ENCODE results near the gene ARHGEF26.

Gene ARHGEF26

DNA sequence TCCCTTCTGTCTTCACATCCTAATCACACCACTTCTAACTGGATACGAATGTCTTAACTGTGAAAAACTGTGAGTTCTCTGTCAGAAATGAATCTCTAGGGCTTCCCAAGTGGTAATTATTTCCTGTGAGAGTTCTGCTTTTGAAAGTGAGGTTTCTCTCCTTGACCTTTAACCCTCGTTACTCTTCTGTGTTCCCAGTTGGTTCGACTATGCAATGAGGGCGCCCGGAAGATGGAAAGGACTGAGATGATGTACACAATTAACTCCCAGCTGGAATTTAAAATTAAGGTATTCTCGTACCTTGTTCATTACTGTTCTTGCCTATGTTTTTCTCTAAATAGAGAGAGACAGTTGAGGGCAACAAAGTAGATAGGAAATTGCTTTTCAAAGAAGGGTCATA, 96.5 kb downstream of the ARHGEF26 start:
- Histone ChIP-seq H3K4me3 (no peak overlapping the region), H3K27ac (no peak overlapping the region)
- TF ChIP-seq, protein P1, sequence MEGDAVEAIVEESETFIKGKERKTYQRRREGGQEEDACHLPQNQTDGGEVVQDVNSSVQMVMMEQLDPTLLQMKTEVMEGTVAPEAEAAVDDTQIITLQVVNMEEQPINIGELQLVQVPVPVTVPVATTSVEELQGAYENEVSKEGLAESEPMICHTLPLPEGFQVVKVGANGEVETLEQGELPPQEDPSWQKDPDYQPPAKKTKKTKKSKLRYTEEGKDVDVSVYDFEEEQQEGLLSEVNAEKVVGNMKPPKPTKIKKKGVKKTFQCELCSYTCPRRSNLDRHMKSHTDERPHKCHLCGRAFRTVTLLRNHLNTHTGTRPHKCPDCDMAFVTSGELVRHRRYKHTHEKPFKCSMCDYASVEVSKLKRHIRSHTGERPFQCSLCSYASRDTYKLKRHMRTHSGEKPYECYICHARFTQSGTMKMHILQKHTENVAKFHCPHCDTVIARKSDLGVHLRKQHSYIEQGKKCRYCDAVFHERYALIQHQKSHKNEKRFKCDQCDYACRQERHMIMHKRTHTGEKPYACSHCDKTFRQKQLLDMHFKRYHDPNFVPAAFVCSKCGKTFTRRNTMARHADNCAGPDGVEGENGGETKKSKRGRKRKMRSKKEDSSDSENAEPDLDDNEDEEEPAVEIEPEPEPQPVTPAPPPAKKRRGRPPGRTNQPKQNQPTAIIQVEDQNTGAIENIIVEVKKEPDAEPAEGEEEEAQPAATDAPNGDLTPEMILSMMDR (IDR thresholded peaks at IDR 0.05), result no peak
- no peak for DNase-seq (ENCODE audit: low spot score)

DNA sequence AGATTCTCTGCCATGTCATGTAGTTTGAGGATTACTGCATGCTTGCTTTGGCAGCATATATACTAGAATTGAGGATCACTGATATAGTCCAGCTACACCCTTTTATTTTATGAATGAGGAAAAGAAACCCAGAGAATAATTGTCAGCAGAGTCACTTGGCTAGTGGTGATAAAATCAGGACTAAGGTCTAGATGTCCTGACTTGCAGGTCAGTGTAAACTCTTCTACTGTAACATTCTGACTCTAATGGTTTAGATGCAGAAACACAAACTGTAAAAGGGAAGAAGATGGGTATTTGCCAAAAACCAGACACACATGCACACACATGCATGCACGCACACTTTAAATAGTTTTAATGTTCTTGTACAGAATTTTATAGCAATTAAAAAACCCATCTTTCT, 97.5 kb downstream of the ARHGEF26 start:
- TF ChIP-seq, protein P1 (IDR thresholded peaks at IDR 0.05), result no peak
- no peak overlapping the region for H3K4me3 ChIP-seq
- no peak overlapping the region for H3K27ac ChIP-seq
- DNase-seq (ENCODE audit: low spot score), result no peak

DNA sequence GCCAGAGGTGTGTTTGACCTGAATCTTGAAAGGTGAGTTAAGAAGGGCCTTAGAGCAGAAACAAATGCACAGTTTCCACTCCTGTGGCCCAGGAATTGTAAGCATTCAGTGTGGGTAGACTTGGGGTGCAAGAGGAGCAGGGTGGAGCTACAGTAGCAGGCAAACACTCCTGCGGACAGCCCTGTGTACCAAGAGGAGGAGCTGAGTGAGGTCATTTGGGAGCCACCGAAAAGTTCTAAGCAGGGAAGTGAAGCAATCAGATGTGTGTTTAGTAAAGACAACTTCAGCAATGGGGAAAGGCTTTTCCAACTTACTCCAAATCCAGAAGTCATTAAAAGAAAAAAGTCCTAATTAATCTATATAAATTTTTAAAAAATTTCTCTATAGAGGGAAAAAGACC, 99.3 kb downstream of the ARHGEF26 start:
- DNase-seq (ENCODE audit: low spot score), result no peak
- TF ChIP-seq, protein P1 (IDR thresholded peaks at IDR 0.05), result no peak
- no peak overlapping the region for H3K4me3 ChIP-seq
- H3K27ac ChIP-seq, result no peak overlapping the region

DNA sequence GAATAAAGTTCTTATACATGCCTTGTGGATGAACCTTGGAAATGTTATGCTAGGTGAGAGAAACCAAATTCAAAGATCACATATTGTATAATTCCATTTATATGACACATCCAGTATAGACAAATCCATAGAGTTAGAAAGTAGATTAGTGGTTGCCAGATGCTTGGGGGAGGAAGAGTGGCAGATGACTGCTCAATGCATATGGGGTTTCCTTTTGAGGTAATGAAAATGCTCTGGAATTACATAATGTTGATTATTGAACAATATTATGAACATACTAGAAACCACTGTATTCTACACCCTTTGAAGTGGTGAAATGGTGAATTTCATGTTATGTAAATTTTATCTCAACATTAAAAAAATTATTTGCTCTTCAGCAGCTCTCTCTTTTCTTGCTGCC, 102.3 kb downstream of the ARHGEF26 start:
- no peak overlapping the region for H3K4me3 ChIP-seq
- no peak for DNase-seq (ENCODE audit: low spot score)
- TF ChIP-seq, protein P1 (IDR thresholded peaks at IDR 0.05), result no peak
- no peak overlapping the region for H3K27ac ChIP-seq

DNA sequence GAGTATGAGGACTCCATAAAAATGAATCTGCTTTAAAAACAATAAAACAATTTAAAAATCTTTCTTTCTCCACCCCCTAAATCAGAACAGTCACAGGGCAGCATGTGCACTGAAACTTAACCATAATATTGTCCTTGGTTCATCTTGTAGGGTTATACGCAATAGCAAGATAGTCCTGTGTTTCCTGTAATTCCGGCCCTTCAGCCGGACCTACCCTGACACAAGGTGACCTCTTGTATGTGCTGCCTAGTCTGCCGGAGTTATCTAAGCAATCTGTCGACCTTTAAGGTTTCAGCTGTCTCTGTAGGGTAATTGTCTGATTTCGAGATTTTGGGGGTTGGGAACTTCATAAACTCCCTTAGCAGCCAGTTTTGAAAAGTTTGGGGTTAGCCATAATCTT, 103.2 kb downstream of the ARHGEF26 start:
- H3K27ac ChIP-seq, result no peak overlapping the region
- no peak for DNase-seq (ENCODE audit: low spot score)
- TF ChIP-seq, protein P1 (IDR thresholded peaks at IDR 0.05), result no peak
- H3K4me3 ChIP-seq, result no peak overlapping the region

DNA sequence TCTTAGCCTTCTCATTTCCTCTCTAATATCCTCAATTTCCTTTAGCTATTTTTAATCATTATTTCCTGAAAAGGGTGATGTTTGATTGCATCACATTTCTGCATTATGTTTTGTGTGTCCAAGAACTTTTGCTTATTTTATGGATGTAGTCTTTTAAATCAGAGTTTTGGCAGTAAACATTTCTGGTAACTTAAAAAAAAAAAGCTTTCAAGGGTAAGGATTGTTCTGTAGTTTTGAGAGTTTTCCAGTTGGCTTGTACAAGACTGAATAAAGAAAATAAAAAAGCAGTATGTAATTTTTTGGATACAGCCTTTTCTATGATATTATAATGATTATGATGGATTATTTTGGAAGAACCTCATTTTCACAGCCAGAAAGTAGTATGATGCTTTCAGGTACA, 103.7 kb downstream of the ARHGEF26 start:
- no peak overlapping the region for H3K27ac ChIP-seq
- no peak for DNase-seq (ENCODE audit: low spot score)

DNA sequence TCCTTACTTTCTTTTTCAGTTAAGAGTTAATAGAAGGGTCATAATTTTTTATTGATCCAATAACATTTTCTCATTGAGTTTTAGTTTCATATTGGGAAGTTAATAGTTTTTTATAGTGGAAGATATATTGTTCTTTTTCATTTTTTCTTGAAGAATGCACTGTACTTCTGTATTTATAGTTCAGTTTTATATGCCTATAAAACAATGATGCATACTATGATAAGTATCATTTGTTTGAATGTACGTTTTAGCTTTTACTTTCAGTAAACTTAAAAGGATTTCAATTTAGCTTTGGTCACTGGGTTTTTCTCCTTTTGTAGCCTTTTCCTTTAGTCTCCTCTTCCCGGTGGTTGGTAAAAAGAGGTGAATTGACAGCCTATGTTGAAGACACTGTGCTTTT, 104.3 kb downstream of the ARHGEF26 start:
- no peak for DNase-seq (ENCODE audit: low spot score)
- TF ChIP-seq, protein P1 (IDR thresholded peaks at IDR 0.05), result no peak
- Histone ChIP-seq H3K4me3 (no peak overlapping the region), H3K27ac (no peak overlapping the region)

More for the DNA sequence above, 103.7 kb downstream of the ARHGEF26 start:
- TF ChIP-seq, protein P1 (IDR thresholded peaks at IDR 0.05), result no peak
- H3K4me3 ChIP-seq, result no peak overlapping the region

Data from coronary artery (tissue), 2 donors.